GM12872 (cell line): ENCODE data around the gene LZTS2.

ENCODE experiments used
- CTCF ChIP-seq: IDR thresholded peaks from 3 replicates; pipeline ENCODE4 v1.5.1; 2011; ENCODE audit warnings: low read depth, mild to moderate bottlenecking, low read length, moderate library complexity; ENCODE audit not compliant: insufficient read depth

Gene LZTS2

GRCh38 chr10:101002456-101002855, 2.8 kb downstream of the LZTS2 start:
- TF ChIP-seq CTCF: no peak

GRCh38 chr10:101003639-101004206, 4.1 kb downstream of the LZTS2 start:
- no peak for TF ChIP-seq CTCF

- no peak for TF ChIP-seq CTCF
These were observed 5.8 kb downstream of the LZTS2 start for GRCh38 chr10:101005361-101005760.

GRCh38 chr10:101005869-101006567, 6.4 kb downstream of the LZTS2 start:
- TF ChIP-seq CTCF: no peak

- no peak for TF ChIP-seq CTCF
These were observed 7.0 kb downstream of the LZTS2 start for GRCh38 chr10:101006593-101007098.

GRCh38 chr10:101007099-101007711, 7.6 kb downstream of the LZTS2 start:
- TF ChIP-seq CTCF: no peak

- no peak for TF ChIP-seq CTCF
These were observed 8.6 kb downstream of the LZTS2 start for GRCh38 chr10:101007915-101008822.
